Measurements from ENCODE around the gene TNFAIP3.

The TNFAIP3 gene

GRCh38 chr6:137875058-137875520 is 8.0 kb downstream of the TNFAIP3 start:
- Mint-ChIP-seq H3K9me3 (no peaks in the 10 kb centered on the region), H3K27ac (peak overlapping the region; percentile 88), H3K36me3 (ENCODE audit: low read depth) (peaks cover 100% of the 10 kb centered on the region), H3K4me3 (peak overlapping the region; percentile 95), H3K27me3 (no peaks in the 10 kb centered on the region), H3K4me1 (ENCODE audit: low read depth) (peaks cover 91% of the 10 kb centered on the region)

- Mint-ChIP-seq H3K4me3 (peak overlapping the region; percentile 95), H3K36me3 (ENCODE audit: low read depth) (peaks cover 100% of the 10 kb centered on the region), H3K27me3 (no peaks in the 10 kb centered on the region), H3K9me3 (no peaks in the 10 kb centered on the region), H3K27ac (peak overlapping the region; percentile 88), H3K4me1 (ENCODE audit: low read depth) (peaks cover 92% of the 10 kb centered on the region)
Observed at GRCh38 chr6:137875606-137876005, 8.5 kb downstream of the TNFAIP3 start.

DNA sequence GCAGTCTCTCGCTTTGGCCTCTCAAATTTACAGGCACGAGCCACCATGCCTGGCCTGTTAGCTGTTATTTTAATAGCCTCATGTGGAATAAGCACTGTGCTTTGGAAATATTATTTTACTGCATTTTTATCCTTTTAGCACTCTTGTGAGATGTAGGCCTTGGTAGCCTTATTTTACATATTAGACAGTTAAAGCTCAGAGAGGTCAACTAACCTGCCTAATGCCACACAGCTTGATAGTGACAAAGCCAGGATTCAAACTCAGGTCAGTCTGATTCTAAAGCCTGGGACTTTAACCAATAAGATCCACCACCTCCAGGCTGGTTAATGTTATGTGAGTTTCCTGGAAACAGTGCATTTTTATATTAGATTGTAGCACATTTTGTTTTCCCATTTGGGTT is 9.5 kb downstream of the TNFAIP3 start:
- Mint-ChIP-seq H3K36me3 (ENCODE audit: low read depth) (peaks cover 100% of the 10 kb centered on the region), H3K4me3 (peak overlapping the region; percentile 95), H3K27me3 (no peaks in the 10 kb centered on the region), H3K4me1 (ENCODE audit: low read depth) (peaks cover 97% of the 10 kb centered on the region), H3K27ac (peak overlapping the region; percentile 86), H3K9me3 (no peaks in the 10 kb centered on the region)

- Mint-ChIP-seq H3K36me3 (ENCODE audit: low read depth) (peaks cover 100% of the 10 kb centered on the region), H3K4me1 (ENCODE audit: low read depth) (peaks cover 99% of the 10 kb centered on the region), H3K27ac (peak overlapping the region; percentile 86), H3K4me3 (peak overlapping the region; percentile 95), H3K27me3 (no peaks in the 10 kb centered on the region), H3K9me3 (no peaks in the 10 kb centered on the region)
Observed at GRCh38 chr6:137877113-137877512, 10.1 kb downstream of the TNFAIP3 start.

DNA sequence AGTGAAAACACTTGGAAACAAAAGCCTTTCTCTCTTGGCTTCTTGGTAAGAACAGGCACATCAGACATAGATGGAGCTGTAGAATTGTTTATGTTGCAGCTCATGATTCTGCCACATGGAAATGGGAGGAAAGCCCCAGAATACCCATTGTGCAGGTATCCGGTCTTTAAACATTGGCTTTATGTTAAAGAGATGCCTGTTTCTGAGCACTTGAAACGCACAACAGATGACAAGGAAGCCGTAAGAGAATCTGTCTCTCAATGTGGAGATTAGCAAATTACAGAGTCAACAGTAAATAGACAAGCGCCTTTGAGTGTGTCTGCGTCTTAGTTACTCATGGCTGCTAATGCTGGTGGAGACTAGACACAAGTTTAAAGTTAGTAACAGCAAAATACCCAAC is 10.5 kb downstream of the TNFAIP3 start:
- Mint-ChIP-seq H3K4me3 (peak overlapping the region; percentile 95), H3K9me3 (no peaks in the 10 kb centered on the region), H3K27ac (peak overlapping the region; percentile 86), H3K36me3 (ENCODE audit: low read depth) (peaks cover 100% of the 10 kb centered on the region), H3K4me1 (ENCODE audit: low read depth) (peaks cover 99% of the 10 kb centered on the region), H3K27me3 (no peaks in the 10 kb centered on the region)

DNA sequence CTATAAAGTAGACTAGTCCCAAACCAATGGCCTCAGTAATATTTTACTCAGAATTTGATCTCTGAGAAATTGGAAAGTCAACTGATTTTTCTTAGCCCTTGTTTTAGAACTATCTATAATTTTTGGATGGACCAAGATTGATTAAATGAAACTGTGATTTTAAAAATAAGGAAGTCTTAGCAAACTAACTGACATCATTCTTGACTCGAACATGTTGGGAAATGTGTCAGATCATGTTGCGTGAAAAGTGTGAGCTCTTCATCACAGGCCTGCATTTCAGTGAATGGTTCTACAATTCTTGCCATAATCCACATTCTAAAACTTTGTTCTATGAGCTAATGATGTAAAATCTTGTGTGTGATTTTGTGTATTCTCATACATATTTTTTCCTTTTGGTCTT is 11.0 kb downstream of the TNFAIP3 start:
- no peaks in the 10 kb centered on the region for H3K27me3 Mint-ChIP-seq
- peak overlapping the region; percentile 95 for H3K4me3 Mint-ChIP-seq
- H3K36me3 Mint-ChIP-seq (ENCODE audit: low read depth) = peaks cover 99% of the 10 kb centered on the region
- no peaks in the 10 kb centered on the region for H3K9me3 Mint-ChIP-seq
- peaks cover 98% of the 10 kb centered on the region for H3K4me1 Mint-ChIP-seq (ENCODE audit: low read depth)
- peak overlapping the region; percentile 86 for H3K27ac Mint-ChIP-seq

DNA sequence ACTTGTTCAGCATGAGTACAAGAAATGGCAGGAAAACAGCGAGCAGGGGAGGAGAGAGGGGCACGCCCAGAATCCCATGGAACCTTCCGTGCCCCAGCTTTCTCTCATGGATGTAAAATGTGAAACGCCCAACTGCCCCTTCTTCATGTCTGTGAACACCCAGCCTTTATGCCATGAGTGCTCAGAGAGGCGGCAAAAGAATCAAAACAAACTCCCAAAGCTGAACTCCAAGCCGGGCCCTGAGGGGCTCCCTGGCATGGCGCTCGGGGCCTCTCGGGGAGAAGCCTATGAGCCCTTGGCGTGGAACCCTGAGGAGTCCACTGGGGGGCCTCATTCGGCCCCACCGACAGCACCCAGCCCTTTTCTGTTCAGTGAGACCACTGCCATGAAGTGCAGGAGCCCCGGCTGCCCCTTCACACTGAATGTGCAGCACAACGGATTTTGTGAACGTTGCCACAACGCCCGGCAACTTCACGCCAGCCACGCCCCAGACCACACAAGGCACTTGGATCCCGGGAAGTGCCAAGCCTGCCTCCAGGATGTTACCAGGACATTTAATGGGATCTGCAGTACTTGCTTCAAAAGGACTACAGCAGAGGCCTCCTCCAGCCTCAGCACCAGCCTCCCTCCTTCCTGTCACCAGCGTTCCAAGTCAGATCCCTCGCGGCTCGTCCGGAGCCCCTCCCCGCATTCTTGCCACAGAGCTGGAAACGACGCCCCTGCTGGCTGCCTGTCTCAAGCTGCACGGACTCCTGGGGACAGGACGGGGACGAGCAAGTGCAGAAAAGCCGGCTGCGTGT is 11.6 kb downstream of the TNFAIP3 start:
- peaks cover 97% of the 10 kb centered on the region for H3K36me3 Mint-ChIP-seq (ENCODE audit: low read depth)
- H3K4me3 Mint-ChIP-seq = peak overlapping the region; percentile 95
- H3K4me1 Mint-ChIP-seq (ENCODE audit: low read depth) = peaks cover 97% of the 10 kb centered on the region
- H3K9me3 Mint-ChIP-seq = no peaks in the 10 kb centered on the region
- H3K27ac Mint-ChIP-seq = peak overlapping the region; percentile 86
- H3K27me3 Mint-ChIP-seq = no peaks in the 10 kb centered on the region

- H3K27ac Mint-ChIP-seq = peak overlapping the region; percentile 86
- H3K36me3 Mint-ChIP-seq (ENCODE audit: low read depth) = peaks cover 97% of the 10 kb centered on the region
- H3K9me3 Mint-ChIP-seq = no peaks in the 10 kb centered on the region
- no peaks in the 10 kb centered on the region for H3K27me3 Mint-ChIP-seq
- peaks cover 97% of the 10 kb centered on the region for H3K4me1 Mint-ChIP-seq (ENCODE audit: low read depth)
- peak overlapping the region; percentile 95 for H3K4me3 Mint-ChIP-seq
Observed at GRCh38 chr6:137879299-137879698, 12.2 kb downstream of the TNFAIP3 start.

DNA sequence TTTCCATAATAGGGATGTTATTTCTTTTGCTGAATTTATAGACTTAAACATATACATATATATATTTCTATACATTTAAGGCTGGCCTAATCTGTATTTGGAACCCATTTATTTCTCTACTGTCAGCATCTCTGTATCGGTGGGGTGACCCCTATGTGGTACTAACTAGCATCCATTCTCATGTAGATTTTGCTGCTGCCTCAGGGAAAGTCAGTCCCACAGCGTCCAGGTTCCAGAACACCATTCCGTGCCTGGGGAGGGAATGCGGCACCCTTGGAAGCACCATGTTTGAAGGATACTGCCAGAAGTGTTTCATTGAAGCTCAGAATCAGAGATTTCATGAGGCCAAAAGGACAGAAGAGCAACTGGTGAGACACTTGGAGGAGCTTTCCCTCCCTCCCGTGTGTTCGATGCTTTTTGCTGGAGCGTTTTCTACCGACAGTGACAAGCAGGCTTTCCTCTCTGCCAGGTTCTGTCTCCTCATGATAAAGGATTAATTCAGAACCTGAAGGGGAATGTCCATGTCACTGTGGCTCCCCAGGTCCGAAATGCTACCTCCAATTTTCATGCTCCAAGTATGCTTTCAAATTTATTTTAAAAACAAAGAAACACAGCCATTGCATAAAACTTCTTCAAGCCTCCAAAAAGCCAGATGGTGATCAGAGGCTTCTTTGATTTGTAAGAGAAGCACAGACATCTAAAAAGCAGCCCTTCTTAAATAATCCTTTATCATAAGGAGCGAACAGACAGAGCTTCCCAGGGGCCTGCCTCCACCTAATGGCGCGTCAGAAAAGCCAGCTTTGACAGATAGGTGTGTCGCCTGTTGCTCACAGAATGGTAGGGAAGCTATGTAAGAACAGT is 13.1 kb downstream of the TNFAIP3 start:
- H3K9me3 Mint-ChIP-seq = no peaks in the 10 kb centered on the region
- H3K4me1 Mint-ChIP-seq (ENCODE audit: low read depth) = peaks cover 90% of the 10 kb centered on the region
- peak overlapping the region; percentile 78 for H3K27ac Mint-ChIP-seq
- H3K4me3 Mint-ChIP-seq = peak overlapping the region; percentile 48
- no peaks in the 10 kb centered on the region for H3K27me3 Mint-ChIP-seq
- peaks cover 96% of the 10 kb centered on the region for H3K36me3 Mint-ChIP-seq (ENCODE audit: low read depth)

- Mint-ChIP-seq H3K27me3 (no peaks in the 10 kb centered on the region), H3K4me3 (peak overlapping the region; percentile 48), H3K4me1 (ENCODE audit: low read depth) (peaks cover 86% of the 10 kb centered on the region), H3K36me3 (ENCODE audit: low read depth) (peaks cover 93% of the 10 kb centered on the region), H3K27ac (peak overlapping the region; percentile 78), H3K9me3 (peaks cover 4% of the 10 kb centered on the region)
Observed at GRCh38 chr6:137880746-137881521, 13.9 kb downstream of the TNFAIP3 start.

DNA sequence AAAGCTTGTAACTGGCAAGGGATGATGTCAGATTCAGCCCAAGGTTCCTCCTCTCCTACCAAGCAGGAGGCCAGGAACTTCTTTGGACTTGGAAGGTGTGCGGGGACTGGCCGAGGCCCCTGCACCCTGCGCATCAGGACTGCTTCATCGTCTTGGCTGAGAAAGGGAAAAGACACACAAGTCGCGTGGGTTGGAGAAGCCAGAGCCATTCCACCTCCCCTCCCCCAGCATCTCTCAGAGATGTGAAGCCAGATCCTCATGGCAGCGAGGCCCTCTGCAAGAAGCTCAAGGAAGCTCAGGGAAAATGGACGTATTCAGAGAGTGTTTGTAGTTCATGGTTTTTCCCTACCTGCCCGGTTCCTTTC is 14.4 kb downstream of the TNFAIP3 start:
- Mint-ChIP-seq H3K36me3 (ENCODE audit: low read depth) (peaks cover 93% of the 10 kb centered on the region), H3K4me3 (peak overlapping the region; percentile 48), H3K4me1 (ENCODE audit: low read depth) (peaks cover 86% of the 10 kb centered on the region), H3K9me3 (peaks cover 9% of the 10 kb centered on the region), H3K27ac (peak overlapping the region; percentile 78), H3K27me3 (no peaks in the 10 kb centered on the region)

- peaks cover 84% of the 10 kb centered on the region for H3K4me1 Mint-ChIP-seq (ENCODE audit: low read depth)
- peaks cover 9% of the 10 kb centered on the region for H3K9me3 Mint-ChIP-seq
- peaks cover 93% of the 10 kb centered on the region for H3K36me3 Mint-ChIP-seq (ENCODE audit: low read depth)
- peak overlapping the region; percentile 62 for H3K4me3 Mint-ChIP-seq
- peak overlapping the region; percentile 86 for H3K27ac Mint-ChIP-seq
- no peaks in the 10 kb centered on the region for H3K27me3 Mint-ChIP-seq
Observed at GRCh38 chr6:137882225-137882961, 15.3 kb downstream of the TNFAIP3 start.

GRCh38 chr6:137883400-137884148 is 16.5 kb downstream of the TNFAIP3 start:
- H3K9me3 Mint-ChIP-seq = peaks cover 14% of the 10 kb centered on the region
- H3K36me3 Mint-ChIP-seq (ENCODE audit: low read depth) = peaks cover 89% of the 10 kb centered on the region

More at GRCh38 chr6:137883400-137884148, 16.5 kb downstream of the TNFAIP3 start:
- peak overlapping the region; percentile 89 for H3K27ac Mint-ChIP-seq
- peaks cover 72% of the 10 kb centered on the region for H3K4me1 Mint-ChIP-seq (ENCODE audit: low read depth)
- H3K27me3 Mint-ChIP-seq = no peaks in the 10 kb centered on the region
- H3K4me3 Mint-ChIP-seq = peak overlapping the region; percentile 6
